HepG2 (cell line): ENCODE data around the gene NOP9. TPM values are rescaled to one million over a fixed set of nuclear protein-coding genes. Genes with fewer than 3 reads are reported as not detected.

Source experiments
- AHDC1 ChIP-seq: sonication (generic); formaldehyde crosslinking; IDR thresholded peaks from 2 replicates; pipeline ENCODE4 v1.5.1; 2020; ENCODE audit warnings: mild to moderate bottlenecking, missing genetic modification reagents, borderline replicate concordance
- ARNT ChIP-seq: fragments of 450-650 bp; IDR thresholded peaks from 2 replicates; pipeline ENCODE4 v1.6.1; 2017
- ATRX ChIP-seq: sonication (generic); formaldehyde crosslinking; IDR thresholded peaks from 2 replicates; pipeline ENCODE4 v1.4.0; 2020; ENCODE audit warnings: missing genetic modification reagents, borderline replicate concordance
- CERS6 ChIP-seq: sonication (generic); formaldehyde crosslinking; IDR thresholded peaks from 2 replicates; pipeline ENCODE4 v1.5.0; 2020; ENCODE audit warnings: missing genetic modification reagents
- FIP1L1 ChIP-seq: fragments of 200-400 bp; formaldehyde crosslinking; IDR thresholded peaks from 2 replicates; pipeline ENCODE4 v1.6.1; 2018; ENCODE audit warnings: low read depth, mild to moderate bottlenecking, low read length, moderate library complexity, borderline replicate concordance; ENCODE audit not compliant: insufficient read depth
- HBP1 ChIP-seq: IDR thresholded peaks from 2 replicates; pipeline ENCODE4 v1.6.1; 2016; ENCODE audit warnings: low read depth, control low read depth
- JUNB ChIP-seq: sonication (generic); formaldehyde crosslinking; IDR thresholded peaks from 2 replicates; pipeline ENCODE4 v1.8.0; 2022; ENCODE audit warnings: missing genetic modification reagents, mild to moderate bottlenecking, borderline replicate concordance
- RXRA ChIP-seq: sonication (generic); formaldehyde crosslinking; IDR thresholded peaks from 2 replicates; pipeline ENCODE4 v1.5.1; 2020; ENCODE audit warnings: missing genetic modification reagents
- SIN3A ChIP-seq: IDR thresholded peaks from 2 replicates; pipeline ENCODE4 v1.6.1; 2011; ENCODE audit warnings: low read depth, mild to moderate bottlenecking, control low read depth, low read length, borderline replicate concordance
- SSRP1 ChIP-seq: IDR thresholded peaks from 2 replicates; pipeline ENCODE4 v1.6.1; 2016; ENCODE audit warnings: control low read depth
- ZMYM3 ChIP-seq: sonication (generic); formaldehyde crosslinking; IDR thresholded peaks from 2 replicates; pipeline ENCODE4 v1.5.1; 2020; ENCODE audit warnings: mild to moderate bottlenecking, missing genetic modification reagents
- ZNF30 ChIP-seq: sonication (generic); formaldehyde crosslinking; IDR thresholded peaks from 2 replicates; pipeline ENCODE4 v1.5.0; 2020; ENCODE audit warnings: mild to moderate bottlenecking, missing genetic modification reagents
- ZNF512B ChIP-seq: sonication (generic); formaldehyde crosslinking; IDR thresholded peaks from 2 replicates; pipeline ENCODE4 v1.5.1; 2020; ENCODE audit warnings: missing genetic modification reagents, mild to moderate bottlenecking, borderline replicate concordance
- ZNF567 ChIP-seq: sonication (generic); formaldehyde crosslinking; IDR thresholded peaks from 2 replicates; pipeline ENCODE4 v1.8.1; 2023; ENCODE audit warnings: mild to moderate bottlenecking, missing genetic modification reagents, borderline replicate concordance
- ZNF703 ChIP-seq: sonication (generic); formaldehyde crosslinking; IDR thresholded peaks from 2 replicates; pipeline ENCODE4 v1.5.1; 2020; ENCODE audit warnings: missing genetic modification reagents, mild to moderate bottlenecking, moderate library complexity, borderline replicate concordance
- ZNF891 ChIP-seq: sonication (generic); formaldehyde crosslinking; IDR thresholded peaks from 2 replicates; pipeline ENCODE4 v1.5.0; 2020; ENCODE audit warnings: mild to moderate bottlenecking, missing genetic modification reagents
- ZSCAN9 ChIP-seq: IDR thresholded peaks from 2 replicates; pipeline ENCODE4 v1.6.1; 2016; ENCODE audit warnings: borderline replicate concordance
- polyA plus RNA-seq, 8 experiments: library from polyadenylated mRNA; depleted of rRNA in 3 of 8; stranded (reverse) in 7 of 8; unstranded in 1 of 8; fragments of >200 nt; fragmentation: Illumina TruSeq in 4 of 8; extraction: Trizol in 4 of 8; gene quantifications; 2 replicates each; pipeline versions ENCODE4 v1.2.1 to v1.2.3, GENCODE V29; 2011 to 2016; ENCODE audit warnings: low read depth in 4 of 8, missing spikeins in 1 of 8, mixed read lengths in 1 of 8; ENCODE audit not compliant: insufficient read depth in 1 of 8
- total RNA-seq, 5 experiments: library from RNA; depleted of rRNA; stranded (reverse); fragments of >200 nt; fragmentation: Illumina TruSeq; extraction: Trizol; gene quantifications; 2 replicates each; pipeline ENCODE4 v1.2.3, GENCODE V29; 2016; ENCODE audit warnings: low read depth in 1 of 5

NOP9 gene
- total and polyA plus RNA-seq, 2 of the 13 experiments (the other 11 are each of a cell fraction or from before 2014, with no cell fraction given): 24.5 to 61.6 TPM

- TF ChIP-seq ZNF703 (CRISPR knock-in tag): no peak
- peak; percentile 95 for TF ChIP-seq HBP1 (CRISPR knock-in tag)
- TF ChIP-seq AHDC1 (CRISPR knock-in tag): no peak
- no peak; the same call in none of the 2 replicates for TF ChIP-seq ZMYM3 (CRISPR knock-in tag)
- no peak; the same call in 1 of the 2 replicates for TF ChIP-seq SSRP1
- TF ChIP-seq RXRA: peak; percentile 83; the same call in 1 of the 2 replicates
- peak; percentile 95 for TF ChIP-seq ZSCAN9
- TF ChIP-seq ZNF567: peak; percentile 98
- 0 out of 2 replicates have a peak, but pooled peaks have one; percentile 41 for TF ChIP-seq FIP1L1
- TF ChIP-seq CERS6 (CRISPR knock-in tag): no peak
- TF ChIP-seq ARNT: no peak
- no peak; the same call in 1 of the 2 replicates for TF ChIP-seq ZNF512B
- no peak for TF ChIP-seq ATRX (CRISPR knock-in tag)
- TF ChIP-seq ZNF891 (CRISPR knock-in tag): peak; percentile 65; the same call in 1 of the 2 replicates
- no peak for TF ChIP-seq JUNB
- peak; percentile 84 for TF ChIP-seq SIN3A
- no peak for TF ChIP-seq ZNF30
These were observed 8.1 kb downstream of the NOP9 start, which contains the start of gene CIDEB (continued) for GRCh38 chr14:24307575-24308341.
